Epidermal melanocyte (primary cell): Measurements from ENCODE around the gene PACC1.
"Not testable (repeated sequence)": the region's sequence is repeated elsewhere in the genome, so short reads cannot be mapped to it uniquely, and the experiment has no call there.

ENCODE experiments used
- DNase-seq: peaks from one replicate; pipeline ENCODE4 v3.0.0; 2011; ENCODE audit warnings: low spot score; ENCODE audit not compliant: insufficient read length

PACC1 gene

GRCh38 chr1:212396638-212397037, 18.0 kb downstream of the PACC1 start:
- DNase-seq: no peak

- DNase-seq: not testable (repeated sequence)
These were observed 18.8 kb downstream of the PACC1 start for GRCh38 chr1:212395678-212396437.

DNA sequence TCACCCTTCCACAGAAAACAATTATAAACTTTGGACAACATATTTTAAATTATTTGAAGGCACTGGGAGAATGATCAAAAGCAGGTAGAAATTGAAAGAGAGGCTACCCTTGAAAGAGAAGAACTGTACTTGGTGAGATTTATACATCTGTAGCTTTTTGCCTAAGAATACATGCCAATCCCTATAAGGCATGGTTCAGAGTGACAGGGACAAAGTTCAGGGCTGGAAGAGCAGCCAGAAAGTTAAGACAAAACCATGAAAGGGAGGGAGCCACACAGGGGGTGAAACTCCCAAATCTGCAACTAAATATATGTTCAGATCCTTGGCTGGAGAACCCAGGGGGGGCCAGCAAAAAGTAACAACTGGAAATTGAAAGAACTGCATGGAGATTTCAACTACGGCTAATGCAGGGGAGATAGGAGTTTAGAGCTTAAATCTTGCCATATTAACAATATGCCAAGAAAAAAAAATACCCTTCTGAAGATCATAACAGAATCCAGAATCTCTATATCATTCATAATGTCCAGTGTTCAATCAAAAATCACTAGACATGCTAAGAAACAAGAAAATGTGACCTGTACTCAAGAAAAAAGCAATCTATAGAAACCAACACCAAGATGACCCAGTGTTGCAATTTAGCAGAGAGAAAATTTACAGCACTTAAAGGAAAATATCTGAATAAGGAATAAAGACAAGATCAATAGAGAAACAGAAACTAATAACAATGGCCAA, 25.5 kb downstream of the PACC1 start:
- DNase-seq: no peak

GRCh38 chr1:212386029-212386428, 28.7 kb downstream of the PACC1 start:
- no peak for DNase-seq

DNA sequence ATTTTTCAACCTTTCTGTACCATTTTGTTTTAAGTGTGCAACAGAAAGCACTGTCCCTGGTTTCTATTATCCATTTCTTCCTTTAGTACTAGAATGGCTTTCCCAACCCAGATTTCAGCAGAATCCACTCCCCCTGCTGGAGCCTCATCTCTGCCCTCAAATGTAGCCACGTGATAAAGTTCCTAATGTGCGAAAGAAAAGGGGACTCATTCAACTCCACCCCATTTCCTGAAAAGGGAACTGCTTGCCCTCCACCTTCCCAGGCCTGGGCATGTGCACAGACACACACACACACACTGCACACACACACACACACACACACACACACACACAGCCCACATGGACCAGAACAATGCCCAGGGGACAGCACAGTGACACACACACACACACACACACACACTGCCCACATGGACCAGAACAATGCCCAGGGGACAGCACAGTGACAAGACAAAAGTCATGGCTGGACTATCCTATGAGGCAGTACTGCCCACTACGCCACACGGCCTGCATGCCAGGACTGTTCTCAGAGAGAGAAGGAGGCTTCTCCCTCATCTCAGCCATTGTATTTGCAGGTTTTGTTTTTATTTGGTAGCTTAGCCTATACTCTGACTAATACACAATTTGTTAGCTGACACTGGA, 33.2 kb downstream of the PACC1 start:
- no peak for DNase-seq

DNA sequence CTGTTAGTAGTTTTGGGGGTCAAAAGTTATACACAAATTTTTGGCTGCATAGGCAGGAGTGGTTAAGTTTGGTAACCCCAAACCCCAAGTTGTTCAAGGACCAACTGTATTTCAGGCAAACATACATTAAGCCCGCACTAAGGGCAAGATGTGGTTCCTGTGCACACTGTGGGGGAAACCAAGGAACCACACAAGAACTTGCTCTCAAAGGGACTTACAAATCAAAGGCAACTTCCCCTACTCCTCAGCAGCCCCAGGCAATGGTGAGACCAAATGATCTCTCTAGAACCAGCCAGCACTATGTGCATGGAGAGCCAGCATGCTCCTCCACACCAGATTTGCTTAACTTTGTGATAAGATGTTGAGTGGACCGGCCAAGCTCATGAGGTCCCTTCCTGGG, 35.3 kb downstream of the PACC1 start:
- no peak for DNase-seq

GRCh38 chr1:212377644-212378043, 37.0 kb downstream of the PACC1 start:
- DNase-seq: no peak

- DNase-seq: no peak
These were observed 38.7 kb downstream of the PACC1 start for GRCh38 chr1:212375986-212376385.

DNA sequence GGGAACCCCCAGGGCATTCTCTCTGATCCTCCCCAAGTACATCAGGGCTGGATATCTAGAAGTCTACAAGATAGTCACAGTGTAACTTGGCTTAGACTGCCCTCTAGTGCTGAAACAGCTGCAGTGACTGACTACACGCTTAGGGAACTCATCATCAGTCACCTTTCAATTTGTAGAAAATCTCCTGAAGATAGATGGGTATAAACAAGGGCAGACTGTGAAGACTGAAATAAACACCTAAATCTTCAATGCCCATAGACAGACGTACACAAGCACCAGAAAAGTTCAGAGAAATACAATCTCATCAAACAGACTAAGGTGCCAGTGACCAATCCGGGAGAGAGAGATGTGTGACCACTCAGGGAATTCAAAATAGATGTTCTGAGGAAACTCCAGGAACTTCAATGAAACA, 46.6 kb downstream of the PACC1 start:
- peak; percentile 60 for DNase-seq

DNA sequence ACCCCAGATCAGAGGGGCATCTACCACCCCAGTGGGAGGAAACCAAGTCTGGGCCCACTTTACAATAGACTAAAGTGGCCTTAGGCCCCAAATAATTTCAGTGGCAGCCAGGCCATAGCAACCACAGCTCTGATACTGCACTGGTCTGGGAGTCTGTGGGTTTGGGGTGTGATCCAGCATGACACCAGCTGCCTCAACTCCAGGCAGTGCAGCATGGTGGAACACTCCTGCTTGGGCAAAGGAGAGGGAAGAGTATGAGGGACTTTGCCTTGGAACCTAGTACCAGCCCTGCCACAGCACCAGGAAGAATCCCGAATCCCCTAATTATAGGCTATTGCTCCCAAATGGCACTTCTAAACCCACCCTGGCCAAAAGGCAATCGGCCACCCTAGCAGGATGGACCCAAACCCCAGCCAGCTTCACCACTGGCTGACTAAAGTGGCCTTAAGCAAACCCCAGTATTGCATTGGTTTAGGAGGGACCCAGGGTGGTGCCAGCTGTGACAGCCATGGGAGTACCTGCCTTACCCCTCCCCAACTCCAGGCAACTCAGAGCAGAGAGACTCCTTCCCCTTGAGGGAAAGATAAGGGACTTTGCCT, 47.1 kb downstream of the PACC1 start:
- no peak for DNase-seq

GRCh38 chr1:212366901-212367300, 47.8 kb downstream of the PACC1 start:
- DNase-seq: no peak

- DNase-seq: no peak
These were observed 49.7 kb downstream of the PACC1 start for GRCh38 chr1:212364985-212365384.

GRCh38 chr1:212359794-212360479, 54.7 kb downstream of the PACC1 start:
- no peak for DNase-seq

DNA sequence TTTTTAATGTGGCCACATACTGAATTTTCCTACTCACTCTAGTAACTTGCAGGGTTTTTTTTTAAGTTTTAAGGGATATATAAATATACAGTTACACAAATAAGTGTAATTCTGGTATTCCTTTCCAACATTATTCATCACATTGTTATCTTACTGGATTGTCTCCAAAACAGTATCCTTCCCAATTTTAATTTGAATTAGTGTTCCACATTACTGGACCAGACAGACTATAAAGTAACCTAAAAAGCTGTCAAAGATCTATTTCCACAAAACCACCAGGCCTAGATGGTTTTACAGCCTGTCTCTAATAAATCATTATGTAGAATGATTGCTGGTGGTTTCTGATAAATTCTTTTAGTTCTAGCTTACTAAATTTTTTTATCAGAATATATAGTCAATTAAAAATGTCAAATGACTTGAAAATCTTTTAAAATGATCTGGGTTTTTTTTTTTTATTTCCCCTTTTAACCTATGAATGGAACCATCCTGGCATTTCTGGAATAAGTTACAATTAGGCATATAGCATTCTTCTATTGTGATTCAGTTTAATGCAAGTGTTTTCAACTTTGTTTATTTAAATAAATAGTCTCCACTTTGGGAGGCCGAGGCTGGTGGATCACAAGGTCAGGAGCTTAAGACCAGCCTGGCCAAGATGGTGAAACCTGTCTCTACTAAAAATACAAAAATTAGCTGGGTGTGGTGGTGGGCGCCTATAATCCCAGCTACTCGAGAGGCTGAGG, 59.3 kb downstream of the PACC1 start:
- DNase-seq: no peak

GRCh38 chr1:212354464-212354863, 60.2 kb downstream of the PACC1 start:
- no peak for DNase-seq

DNA sequence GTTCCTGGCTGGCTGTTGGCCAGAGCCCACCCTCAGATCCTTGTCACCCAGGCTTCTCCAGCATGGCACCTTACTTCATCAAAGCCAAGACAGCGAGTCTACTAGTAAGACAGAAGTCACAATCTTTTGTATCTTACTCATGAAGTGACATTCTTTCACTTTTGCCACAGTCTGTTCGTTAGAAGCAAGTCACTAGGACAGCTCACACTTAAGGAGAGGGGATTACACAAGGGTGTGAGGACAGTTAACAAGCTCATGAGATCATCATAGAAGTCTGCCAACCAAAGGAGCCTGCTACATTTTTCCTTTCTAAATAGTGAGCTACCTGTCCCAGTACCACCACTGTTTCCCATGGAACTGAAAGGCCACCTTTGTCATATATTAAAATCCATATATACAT, 61.5 kb downstream of the PACC1 start:
- no peak for DNase-seq

GRCh38 chr1:212351588-212352362, 62.9 kb downstream of the PACC1 start:
- DNase-seq: no peak

DNA sequence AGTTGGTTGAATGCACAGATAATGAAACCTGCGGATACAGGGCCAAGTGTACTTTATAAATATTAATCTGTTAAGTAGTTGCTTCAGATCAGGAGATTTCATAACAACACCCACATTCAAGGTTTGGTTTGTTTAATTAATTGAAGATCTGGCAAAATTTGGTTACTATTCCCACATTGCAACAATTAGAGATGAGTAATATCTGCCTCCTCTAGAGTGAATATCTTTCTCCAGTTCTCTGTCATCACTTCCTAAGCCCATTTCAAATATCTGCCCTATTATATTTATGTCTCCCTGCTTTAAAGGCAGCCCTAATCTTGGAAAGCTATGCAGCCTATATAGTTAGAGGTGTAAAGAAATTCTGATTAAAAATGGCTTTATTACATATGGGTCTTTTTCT, 68.1 kb downstream of the PACC1 start:
- DNase-seq: no peak

GRCh38 chr1:212344905-212345304, 69.8 kb downstream of the PACC1 start:
- no peak for DNase-seq

- DNase-seq: no peak
These were observed 73.6 kb downstream of the PACC1 start for GRCh38 chr1:212341090-212341489.
